Stimulated activated CD4-positive, alpha-beta T cell treated with anti-CD3 and anti-CD28 coated beads, Interleukin-1b, Interleukin-23, amount 100 ng/mL, for 4 hours (primary cell): ENCODE measurements around the gene TESPA1.
A peak's percentile ranks its signal among the peaks of the same experiment; 100 is the strongest.
"Not testable (repeated sequence)": the region's sequence is repeated elsewhere in the genome, so short reads cannot be mapped to it uniquely, and the experiment has no call there.

Experiments used
- DNase-seq, 2 donors: peaks; one replicate each; pipeline ENCODE4 v3.0.0-alpha.2; 2020; ENCODE audit warnings: low read depth in 2 of 2

TESPA1 gene

DNA sequence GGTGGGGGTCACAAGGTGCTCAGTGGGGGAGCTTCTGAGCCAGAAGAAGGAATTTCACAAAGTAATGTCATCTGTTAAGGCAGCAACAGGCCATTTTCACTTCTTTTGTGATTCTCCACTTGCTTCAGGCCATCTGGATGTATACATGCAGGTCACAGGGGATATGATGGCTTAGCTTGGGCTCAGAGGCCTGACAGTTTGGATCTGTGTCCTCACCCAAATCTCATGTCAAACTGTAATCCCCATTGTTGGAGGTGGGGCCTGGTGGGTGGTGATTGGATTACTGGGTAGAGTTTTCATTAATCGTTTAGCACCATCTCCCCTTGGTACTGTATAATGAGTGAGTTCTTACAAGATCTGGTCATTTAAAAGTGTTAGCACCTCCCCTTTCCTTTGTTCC, 36.4 kb downstream of the TESPA1 start:
- DNase-seq, result no peak

DNA sequence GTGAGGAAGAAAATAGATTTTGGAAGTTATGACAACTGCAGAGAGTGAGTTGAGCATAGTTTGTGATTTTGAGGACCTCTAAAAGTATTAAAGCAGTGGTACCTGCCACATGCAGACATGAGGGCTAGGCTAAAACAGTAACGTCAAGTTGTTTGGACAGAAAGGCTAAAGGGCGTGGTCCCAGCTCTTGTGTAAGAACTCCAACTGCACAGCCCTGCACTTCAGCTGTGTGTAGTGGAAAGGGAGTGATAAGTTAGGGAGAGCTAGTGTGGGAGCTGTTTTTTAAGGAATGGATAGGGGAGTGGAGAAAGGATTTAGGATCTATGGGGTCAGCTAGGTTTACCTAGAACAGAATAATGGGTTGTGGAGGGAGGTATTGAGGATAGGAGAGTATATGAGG, 39.5 kb downstream of the TESPA1 start:
- DNase-seq, result no peak

DNA sequence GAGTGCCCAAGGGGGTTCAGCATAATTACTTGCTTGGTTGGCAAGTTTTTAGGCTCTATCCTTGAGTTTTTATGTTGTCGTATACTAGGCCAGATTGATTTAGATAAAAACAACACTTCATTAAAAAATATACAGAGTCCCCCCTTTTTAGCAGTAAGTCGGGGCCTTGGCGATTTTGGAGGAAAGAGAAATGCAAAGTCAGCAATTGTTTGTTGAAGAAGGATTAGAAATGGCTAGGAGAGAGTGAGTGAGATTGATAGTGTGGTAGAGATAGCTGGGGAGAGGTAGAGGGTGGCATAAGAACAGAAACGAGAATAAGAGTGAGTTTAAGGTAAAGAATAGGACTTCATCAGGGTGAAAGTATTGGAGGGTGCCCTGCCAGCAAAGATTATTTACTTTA, 41.3 kb downstream of the TESPA1 start:
- not testable (repeated sequence) for DNase-seq

DNA sequence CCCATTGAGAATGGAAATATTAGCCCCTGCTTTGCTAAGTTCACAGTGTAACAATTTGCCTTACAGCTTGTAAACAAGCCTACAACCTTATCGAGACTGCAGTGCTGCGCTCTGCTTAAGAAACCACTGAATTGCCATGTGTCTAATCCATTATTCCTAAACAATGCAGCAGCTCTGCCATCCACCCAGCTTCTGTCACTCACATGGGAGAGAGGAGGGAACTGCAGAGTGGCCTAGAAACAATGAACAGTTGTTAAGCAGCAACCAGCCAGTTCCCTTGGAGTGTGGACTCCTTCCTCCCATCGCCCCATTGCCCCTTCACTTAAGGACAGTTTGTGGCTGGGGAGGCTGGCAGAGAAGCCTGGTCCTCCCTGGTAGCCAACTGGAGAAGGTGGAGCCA, 42.9 kb downstream of the TESPA1 start:
- DNase-seq, result no peak

DNA sequence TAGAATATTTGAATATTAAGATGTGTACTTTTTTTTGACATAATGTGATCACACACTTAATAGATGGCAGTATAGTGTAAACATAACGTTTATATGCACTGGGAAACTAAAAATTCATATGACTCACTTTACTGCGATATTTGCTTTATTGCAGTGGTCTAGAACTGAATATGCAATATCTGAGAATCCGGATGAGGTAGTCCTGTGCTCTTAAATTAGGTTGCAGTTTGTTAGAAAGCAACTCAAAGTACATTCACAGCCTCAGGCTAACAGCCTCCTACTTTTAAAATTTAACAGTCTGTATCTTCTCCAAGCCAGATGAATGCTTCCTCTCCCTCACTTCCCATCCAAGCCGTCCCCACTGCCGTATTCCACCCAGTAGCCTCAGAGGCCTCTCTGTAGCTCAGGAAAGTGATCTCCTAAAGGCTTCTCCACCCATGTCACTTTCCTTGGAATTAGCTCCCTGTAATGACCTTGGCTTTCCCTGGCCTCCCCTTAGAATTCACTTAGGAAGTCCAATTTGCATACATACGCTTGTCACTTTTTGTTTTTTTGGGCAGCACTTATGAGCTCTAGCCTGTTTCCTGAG, 43.7 kb downstream of the TESPA1 start:
- no peak for DNase-seq

DNA sequence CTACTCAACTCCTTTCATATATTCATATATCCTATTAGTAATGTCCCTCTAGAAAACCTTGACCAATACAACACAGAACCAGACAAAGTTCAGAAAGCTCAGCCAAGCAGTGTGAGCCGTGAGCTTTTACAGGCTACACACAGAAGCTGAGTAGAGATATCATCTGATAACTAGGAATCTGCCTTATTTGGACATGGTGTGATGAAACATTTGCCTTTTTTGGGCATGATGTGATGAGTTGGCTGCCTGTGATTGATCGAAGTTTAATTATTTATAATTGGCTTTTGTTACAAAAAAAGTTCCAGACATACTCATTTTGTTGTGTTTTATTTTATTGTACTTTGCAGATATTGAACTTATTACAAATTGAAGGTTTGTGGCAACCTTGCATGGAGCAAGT, 46.6 kb downstream of the TESPA1 start:
- DNase-seq, result no peak

DNA sequence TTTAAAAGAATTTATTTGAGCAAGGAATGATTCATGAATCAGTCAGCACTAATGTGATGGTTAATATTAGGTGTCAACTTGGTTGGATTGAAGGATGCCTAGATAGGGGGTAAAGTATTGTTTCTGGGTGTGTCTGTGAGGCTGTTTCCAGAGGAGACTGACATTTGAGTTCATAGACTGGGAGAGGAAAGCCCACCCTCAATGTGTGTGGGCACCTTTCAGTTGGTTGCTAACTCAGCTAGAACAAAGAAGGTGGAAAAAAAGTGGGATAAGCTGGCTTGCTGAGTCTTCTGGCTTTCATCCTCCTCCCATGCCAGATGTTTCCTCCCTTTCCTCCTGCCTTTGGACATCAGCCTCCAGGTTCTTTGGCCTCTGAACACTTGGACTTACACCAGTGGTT, 47.2 kb downstream of the TESPA1 start:
- no peak for DNase-seq

DNA sequence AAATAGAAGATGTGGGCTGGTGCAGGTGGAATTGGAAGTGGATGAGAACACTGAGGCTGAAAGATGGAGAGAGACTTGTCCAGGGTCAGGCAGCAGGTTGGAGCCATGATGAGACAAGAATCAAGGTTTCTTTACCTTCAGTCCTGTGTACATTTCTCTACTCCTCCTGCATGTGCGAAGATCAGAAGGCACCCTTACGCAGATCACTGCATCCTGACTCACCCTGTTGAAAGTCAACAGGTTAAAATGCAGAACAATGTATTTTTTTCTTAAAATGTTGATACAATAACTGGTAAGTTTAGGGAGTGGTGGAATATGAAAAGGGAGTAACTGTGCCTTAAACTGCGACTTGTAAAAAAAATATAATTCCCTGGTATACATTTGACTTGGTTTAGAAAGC, 47.8 kb downstream of the TESPA1 start:
- no peak for DNase-seq

DNA sequence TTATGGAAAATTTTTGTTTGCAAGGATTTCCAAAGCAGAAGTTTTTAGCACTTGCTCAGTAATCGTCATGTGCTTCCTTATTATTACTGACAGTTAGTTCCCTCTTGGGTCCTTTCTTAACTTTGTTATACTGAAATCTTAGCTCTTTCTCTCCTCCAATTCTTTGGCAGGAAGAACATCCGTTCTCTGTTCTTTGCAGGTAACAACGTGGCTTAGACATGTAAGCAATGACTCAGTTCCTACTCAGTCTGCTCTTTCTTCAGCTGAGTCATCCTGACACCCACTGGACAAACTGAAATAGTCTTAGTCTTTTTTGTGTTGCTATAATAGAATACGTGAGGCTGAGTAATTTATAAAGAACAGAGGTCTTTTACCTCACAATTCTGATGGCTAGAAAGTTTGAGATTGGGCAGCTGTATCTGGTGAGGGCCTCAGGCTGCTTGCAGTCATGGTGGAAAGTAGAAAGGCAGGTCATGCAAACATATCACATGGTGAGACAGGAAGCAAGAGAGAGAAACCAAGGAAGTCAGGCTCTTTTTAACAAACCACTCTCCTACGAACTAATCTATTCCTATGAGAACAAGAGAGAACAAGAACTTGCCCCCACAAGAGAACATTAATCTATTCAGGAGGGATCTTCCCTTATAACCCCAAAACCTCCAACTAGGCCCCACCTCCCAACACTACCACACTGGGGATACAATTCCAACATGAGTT, 49.2 kb downstream of the TESPA1 start:
- DNase-seq, result peak; percentile 21 to 35

DNA sequence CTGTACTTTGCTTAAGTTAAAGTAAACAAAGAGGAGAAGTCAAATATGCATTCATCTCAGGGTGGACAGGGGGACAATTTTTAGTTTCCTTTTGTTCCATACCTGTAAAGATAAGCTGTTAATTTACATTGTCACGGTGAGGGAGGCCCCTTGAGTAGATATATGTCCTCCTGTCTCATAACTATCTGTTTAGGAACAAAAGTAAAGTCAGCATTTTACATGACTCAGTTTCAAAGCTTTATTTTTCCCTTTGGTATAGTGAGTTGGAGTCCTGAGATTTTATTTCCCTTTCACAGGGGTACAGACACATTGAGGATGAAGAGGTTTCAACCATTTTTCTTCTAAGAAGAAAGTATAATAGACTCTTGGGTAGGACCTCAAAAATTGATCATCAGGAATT, 50.1 kb downstream of the TESPA1 start:
- no peak for DNase-seq

DNA sequence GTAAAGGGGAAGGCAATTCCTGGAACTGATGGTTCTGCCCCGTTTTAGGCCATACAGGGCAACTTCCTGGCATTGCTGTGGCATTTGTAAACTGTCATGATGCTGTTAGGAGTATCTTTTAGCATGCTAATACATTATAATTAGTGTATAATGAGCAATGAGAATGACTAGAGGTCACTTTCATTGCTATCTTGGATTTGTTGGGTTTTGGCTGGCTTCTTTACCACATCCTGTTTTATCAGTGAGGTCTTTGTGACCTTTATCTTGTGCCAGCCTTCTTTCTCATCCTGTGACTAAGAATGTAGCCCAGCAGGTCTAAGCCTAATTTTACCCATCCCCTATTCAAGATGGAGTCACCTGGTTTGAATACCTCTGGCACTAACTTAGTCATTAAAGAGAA, 51.2 kb downstream of the TESPA1 start:
- DNase-seq, result peak in 1 of 2 donors; percentile 17

DNA sequence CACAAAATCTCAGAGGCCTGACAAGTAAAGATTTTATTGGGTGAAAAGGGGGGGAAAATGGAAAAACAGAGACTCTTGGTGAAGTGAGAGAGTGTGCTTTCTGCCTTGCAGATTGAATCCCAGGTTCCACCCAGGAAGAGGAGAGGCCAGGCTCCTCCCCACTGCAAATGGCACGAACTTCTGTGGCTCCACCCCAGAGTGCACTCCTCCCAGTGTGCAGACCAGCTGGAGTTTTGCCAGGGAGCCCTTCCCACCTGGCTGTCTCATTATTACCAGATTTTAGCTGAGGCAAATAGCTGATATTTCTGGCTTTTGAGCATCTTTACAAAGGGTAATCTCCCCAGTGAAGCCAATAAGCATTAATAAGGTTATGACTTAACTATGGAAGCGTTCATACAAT, 51.9 kb downstream of the TESPA1 start:
- no peak for DNase-seq

DNA sequence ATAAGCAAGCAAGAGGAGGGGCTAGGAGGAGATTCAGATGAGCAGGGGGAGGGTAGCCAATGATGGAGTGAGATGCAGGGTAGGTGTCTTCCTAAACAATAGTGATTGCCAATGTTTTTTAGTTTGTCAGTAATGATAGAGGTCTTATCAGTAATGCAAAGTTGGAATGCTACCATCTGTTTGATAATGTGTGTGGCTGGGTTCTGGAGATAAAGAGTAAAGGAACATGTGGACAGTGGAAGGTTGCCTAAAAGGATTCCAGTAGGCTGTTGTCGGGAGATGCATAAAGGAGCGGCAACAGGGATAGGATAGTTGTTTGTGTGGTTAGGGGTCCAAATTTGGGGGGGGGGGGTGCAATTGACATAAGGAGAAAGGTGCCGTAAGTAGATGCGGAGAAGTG, 52.5 kb downstream of the TESPA1 start:
- DNase-seq, result no peak

DNA sequence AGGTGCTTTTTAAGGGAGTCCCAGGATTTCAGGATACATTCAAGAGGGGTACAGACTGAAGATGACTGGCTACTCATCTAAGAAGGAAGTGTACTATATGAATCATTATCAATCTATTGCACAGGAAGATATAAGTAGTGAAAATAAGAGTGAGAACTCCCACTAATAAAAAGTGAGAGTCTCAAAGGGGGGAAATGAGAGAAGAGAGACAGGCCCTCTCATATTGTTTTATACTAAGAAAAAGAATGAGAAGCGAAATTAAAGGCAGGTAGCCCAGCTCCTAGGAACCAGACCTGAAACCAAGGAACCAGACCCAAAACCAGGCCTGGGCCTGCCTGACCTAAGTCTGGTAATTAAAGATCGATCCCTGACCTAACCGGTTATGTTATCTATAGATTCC, 54.6 kb downstream of the TESPA1 start:
- DNase-seq, result no peak

DNA sequence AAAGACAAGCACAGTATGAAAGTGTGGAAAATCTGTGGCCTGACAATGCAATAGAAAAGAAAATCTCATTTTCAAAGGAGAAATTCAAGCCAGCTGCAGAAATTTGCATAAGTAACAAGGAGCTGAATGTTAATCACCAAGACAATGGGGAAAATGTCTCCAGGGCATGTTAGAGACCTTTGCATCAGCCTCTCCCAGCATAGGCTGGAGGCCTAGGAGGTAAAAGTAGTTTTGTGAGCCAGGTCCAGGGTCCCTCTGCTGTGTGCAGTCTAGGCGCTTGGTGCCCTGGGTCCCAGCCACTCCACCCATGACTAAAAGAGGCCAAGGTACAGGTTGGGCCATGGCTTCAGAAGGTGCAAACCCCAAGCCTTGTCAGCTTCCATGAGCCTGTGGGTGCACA, 58.3 kb downstream of the TESPA1 start:
- DNase-seq, result no peak

DNA sequence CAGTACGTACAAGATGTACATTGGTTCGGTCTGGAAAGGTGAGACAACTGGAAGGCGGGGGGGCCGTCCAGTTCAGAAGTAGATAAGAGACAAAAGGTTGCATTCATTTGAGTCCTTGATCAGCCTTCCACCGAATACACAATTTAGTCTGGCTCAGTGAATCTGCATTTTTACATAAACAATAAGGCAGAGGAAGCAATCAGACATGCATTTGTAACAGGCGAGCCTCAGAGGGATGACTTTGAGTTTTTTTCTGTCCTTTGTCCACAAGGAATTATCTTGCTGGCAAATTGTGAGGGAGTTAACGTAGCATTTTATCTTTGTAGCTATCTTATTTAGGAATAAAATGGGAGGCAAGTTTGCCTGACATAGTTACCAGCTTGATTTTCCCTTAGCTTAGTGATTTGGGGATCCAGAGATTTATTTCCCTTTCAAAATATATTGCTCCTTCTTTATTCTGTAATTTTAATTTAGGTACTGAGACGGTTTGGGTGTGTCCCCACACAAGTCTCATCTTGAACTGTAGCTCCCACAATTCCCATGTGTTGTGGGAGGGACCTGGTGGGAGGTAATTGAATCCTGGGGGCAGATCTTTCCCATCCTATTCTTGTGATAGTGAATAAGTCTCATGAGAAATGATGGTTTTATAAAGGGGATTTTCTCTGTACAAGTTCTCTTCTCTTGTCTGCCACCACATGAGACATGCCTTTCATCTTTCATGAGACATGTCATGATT, 59.4 kb downstream of the TESPA1 start:
- DNase-seq, result no peak

DNA sequence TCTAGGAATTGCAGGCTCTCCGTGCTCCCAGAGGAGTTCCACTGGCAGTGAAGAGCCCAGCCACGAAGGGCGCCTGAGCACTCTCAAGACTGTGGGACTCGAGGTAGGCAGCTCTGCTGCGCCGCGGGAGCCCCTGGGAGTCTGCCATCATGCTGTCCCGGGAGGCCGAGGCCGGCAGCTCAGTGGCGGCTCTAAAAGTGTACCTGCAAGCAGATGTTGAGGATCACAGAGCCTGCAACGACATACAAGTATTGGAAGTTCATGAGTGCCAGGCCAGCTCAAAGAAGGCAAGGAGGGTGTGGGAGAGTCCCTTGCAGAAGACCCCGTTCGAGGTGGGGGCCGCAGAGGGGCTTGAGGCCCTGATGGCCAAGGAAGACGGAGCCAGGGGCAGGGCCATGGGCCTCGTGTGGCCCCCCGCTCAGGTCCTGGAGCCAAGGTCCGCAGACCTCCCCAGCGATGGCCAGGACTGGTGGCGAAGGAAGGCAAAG, 67.5 kb downstream of the TESPA1 start:
- DNase-seq, result no peak
